CD14-positive monocyte (primary cell): Measurements from ENCODE around the gene LRRC18. TPM values are rescaled to one million over a fixed set of nuclear protein-coding genes. Genes with fewer than 3 reads are reported as not detected.
A peak's percentile ranks its signal among the peaks of the same experiment; 100 is the strongest.

Experiments
- DNase-seq, 3 donors: peaks; one replicate each; pipeline ENCODE4 v3.0.0-alpha.2; 2011 to 2022
- H2AFZ ChIP-seq: 2 replicates; pipeline ENCODE4 v1.6.0; 2012; ENCODE audit warnings: mild to moderate bottlenecking, low read depth, low read length, inconsistent platforms; ENCODE audit not compliant: insufficient read depth, poor library complexity, severe bottlenecking
- H3K27ac ChIP-seq, 2 donors: 1 replicate in 1 of 2; 2 replicates in 1 of 2; pipeline ENCODE4 v1.5.1; 2012 to 2013; ENCODE audit warnings: low read length in 2 of 2, control low read depth in 1 of 2, inconsistent platforms in 1 of 2, low read depth in 1 of 2, mild to moderate bottlenecking in 1 of 2
- H3K27me3 ChIP-seq, 2 donors: one replicate each; pipeline versions ENCODE4 v1.6.0 to v1.6.1; 2011 to 2013; ENCODE audit warnings: low read length in 2 of 2; ENCODE audit not compliant: control insufficient read depth in 2 of 2, insufficient read depth in 2 of 2
- H3K36me3 ChIP-seq, 2 donors: replicated peaks in 1 of 2; 1 replicate in 1 of 2; 2 replicates in 1 of 2; pipeline versions ENCODE4 v1.5.1 to v1.6.1; 2012 to 2013; ENCODE audit warnings: low read length in 2 of 2, control low read depth in 1 of 2, inconsistent platforms in 1 of 2, mild to moderate bottlenecking in 1 of 2; ENCODE audit not compliant: insufficient read depth in 2 of 2, control insufficient read depth in 1 of 2
- H3K4me1 ChIP-seq, 2 donors: 1 replicate in 1 of 2; 2 replicates in 1 of 2; pipeline versions ENCODE4 v1.5.1 to v1.6.1; 2012 to 2013; ENCODE audit warnings: low read length in 2 of 2, control low read depth in 1 of 2, inconsistent platforms in 1 of 2, mild to moderate bottlenecking in 1 of 2, moderate library complexity in 1 of 2; ENCODE audit not compliant: insufficient read depth in 2 of 2, control insufficient read depth in 1 of 2
- H3K4me2 ChIP-seq: replicated peaks from 2 replicates; pipeline ENCODE3; 2012; ENCODE audit warnings: low read length, moderate library complexity, mild to moderate bottlenecking; ENCODE audit not compliant: poor library complexity, severe bottlenecking; ENCODE audit errors: extremely low read depth
- H3K4me3 ChIP-seq, 3 experiments: fragments of 200-600 bp in 1 of 3; sonication (generic) in 1 of 3; replicated peaks in 1 of 3; 1 replicate in 2 of 3; 2 replicates in 1 of 3; pipeline ENCODE4 v1.5.1; 2011 to 2013; ENCODE audit warnings: low read length in 3 of 3, mild to moderate bottlenecking in 3 of 3, control low read depth in 2 of 3, low read depth in 2 of 3, inconsistent platforms in 1 of 3, moderate library complexity in 1 of 3
- H3K79me2 ChIP-seq: 2 replicates; pipeline ENCODE4 v1.6.0; 2012; ENCODE audit warnings: mild to moderate bottlenecking, control low read depth, inconsistent platforms, low read length, moderate library complexity; ENCODE audit not compliant: insufficient read depth
- H3K9ac ChIP-seq: 2 replicates; pipeline ENCODE4 v1.6.0; 2017; ENCODE audit warnings: low read length, mild to moderate bottlenecking; ENCODE audit not compliant: insufficient read depth, poor library complexity, severe bottlenecking
- H3K9me3 ChIP-seq, 2 donors: replicated peaks in 1 of 2; 1 replicate in 1 of 2; 2 replicates in 1 of 2; pipeline versions ENCODE4 v1.5.1 to v1.6.1; 2012 to 2013; ENCODE audit warnings: low read length in 2 of 2, control low read depth in 1 of 2; ENCODE audit not compliant: control insufficient read depth in 1 of 2, insufficient read depth in 1 of 2
- H4K20me1 ChIP-seq: 2 replicates; pipeline ENCODE4 v1.6.0; 2012; ENCODE audit warnings: mild to moderate bottlenecking, low read length, control low read depth, moderate library complexity; ENCODE audit not compliant: insufficient read depth
- H3K27ac Mint-ChIP-seq, 7 donors: one replicate each; pipeline ENCODE4 v1.8.0; 2020; ENCODE audit warnings: mild to moderate bottlenecking in 7 of 7, mixed read lengths in 7 of 7, moderate library complexity in 6 of 7, inconsistent platforms in 2 of 7
- H3K27me3 Mint-ChIP-seq, 3 donors: one replicate each; pipeline ENCODE4 v1.8.0; 2021 to 2022; ENCODE audit warnings: low read depth in 3 of 3, mild to moderate bottlenecking in 3 of 3, mixed read lengths in 3 of 3, moderate library complexity in 3 of 3, inconsistent platforms in 1 of 3
- H3K36me3 Mint-ChIP-seq, 2 donors: one replicate each; pipeline ENCODE4 v1.8.0; 2020; ENCODE audit warnings: mixed read lengths in 2 of 2, inconsistent platforms in 1 of 2, mild to moderate bottlenecking in 1 of 2
- H3K4me1 Mint-ChIP-seq: one replicate; pipeline ENCODE4 v1.8.0; 2020; ENCODE audit warnings: mild to moderate bottlenecking, mixed read lengths
- H3K4me3 Mint-ChIP-seq, 2 donors: one replicate each; pipeline ENCODE4 v1.8.0; 2020; ENCODE audit warnings: mild to moderate bottlenecking in 2 of 2, mixed read lengths in 2 of 2, moderate library complexity in 1 of 2
- H3K9me3 Mint-ChIP-seq, 7 donors: one replicate each; pipeline ENCODE4 v1.8.0; 2020 to 2022; ENCODE audit warnings: mixed read lengths in 7 of 7, mild to moderate bottlenecking in 6 of 7, moderate library complexity in 6 of 7, inconsistent platforms in 2 of 7
- WGBS: methylation state at CpG from one replicate; pipeline ENCODE4 v1.1.5; 2013; ENCODE audit warnings: missing lambda C conversion rate; ENCODE audit not compliant: insufficient coverage; 5-methylcytosine and 5-hydroxymethylcytosine counted together
- intact Hi-C, 2 donors: fragments of 100-400 bp; cut with micrococcal nuclease; formaldehyde crosslinking; loops; one replicate each; pipeline versions ENCODE4 v1.15.0 to v1.15.1; 2023
- polyA plus RNA-seq, 3 donors: library from polyadenylated mRNA; depleted of rRNA in 1 of 3; unstranded in 2 of 3; stranded (reverse) in 1 of 3; fragments of 300-500 nt in 2 of 3; fragments of >200 nt in 1 of 3; fragmentation: Illumina TruSeq in 2 of 3; gene quantifications; 1 replicate in 2 of 3; 2 replicates in 1 of 3; pipeline ENCODE4 v1.2.3, GENCODE V29; 2012 to 2021
- TF ChIP-seq, protein P1 (sequence below): fragments of 200-600 bp; IDR thresholded peaks from one replicate; pipeline ENCODE4 v1.8.0; 2022; ENCODE audit warnings: antibody characterized with exemption, mild to moderate bottlenecking

LRRC18 gene
- polyA plus RNA-seq, 3 donors = not detected

DNA sequence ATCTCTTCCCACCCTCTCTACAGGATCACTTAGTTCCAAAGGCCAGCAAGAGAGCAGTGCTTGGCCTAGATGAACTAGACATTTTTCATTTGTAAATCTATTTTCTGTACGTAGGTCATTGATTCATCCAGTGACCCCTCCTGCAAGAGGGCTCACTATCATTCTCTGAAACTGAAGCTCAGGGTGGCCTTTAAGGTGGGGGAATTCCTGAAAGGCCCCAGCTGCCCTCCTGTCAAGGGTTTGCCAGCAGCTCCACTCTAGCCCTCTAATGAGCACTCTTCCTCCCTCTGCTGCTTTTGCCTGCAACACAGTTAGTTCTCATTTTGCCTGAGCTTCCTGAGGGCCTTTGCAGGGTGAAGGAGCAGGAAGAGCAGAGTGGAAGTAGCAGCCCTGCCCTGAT lies 41.2 kb downstream of the LRRC18 start:
- Histone ChIP-seq H3K9ac (no peak overlapping the region), H3K4me2 (no peak overlapping the region), H3K4me1 (peaks cover 14 to 19% of the 10 kb centered on the region in 2 donors), H4K20me1 (no peaks in the 10 kb centered on the region), H2AFZ (no peak overlapping the region), H3K27ac (peak overlapping the region; percentile 5 to 73), H3K27me3 (no peaks in the 10 kb centered on the region), H3K36me3 (peaks cover 67 to 97% of the 10 kb centered on the region in 2 donors), H3K79me2 (no peaks in the 10 kb centered on the region), H3K9me3 (no peaks in the 10 kb centered on the region), H3K4me3 (no peak overlapping the region)
- no CpG with 5 or more reads among the region's 1 CpG for WGBS
- intact Hi-C loops = no loop called here
- TF ChIP-seq, protein P1, sequence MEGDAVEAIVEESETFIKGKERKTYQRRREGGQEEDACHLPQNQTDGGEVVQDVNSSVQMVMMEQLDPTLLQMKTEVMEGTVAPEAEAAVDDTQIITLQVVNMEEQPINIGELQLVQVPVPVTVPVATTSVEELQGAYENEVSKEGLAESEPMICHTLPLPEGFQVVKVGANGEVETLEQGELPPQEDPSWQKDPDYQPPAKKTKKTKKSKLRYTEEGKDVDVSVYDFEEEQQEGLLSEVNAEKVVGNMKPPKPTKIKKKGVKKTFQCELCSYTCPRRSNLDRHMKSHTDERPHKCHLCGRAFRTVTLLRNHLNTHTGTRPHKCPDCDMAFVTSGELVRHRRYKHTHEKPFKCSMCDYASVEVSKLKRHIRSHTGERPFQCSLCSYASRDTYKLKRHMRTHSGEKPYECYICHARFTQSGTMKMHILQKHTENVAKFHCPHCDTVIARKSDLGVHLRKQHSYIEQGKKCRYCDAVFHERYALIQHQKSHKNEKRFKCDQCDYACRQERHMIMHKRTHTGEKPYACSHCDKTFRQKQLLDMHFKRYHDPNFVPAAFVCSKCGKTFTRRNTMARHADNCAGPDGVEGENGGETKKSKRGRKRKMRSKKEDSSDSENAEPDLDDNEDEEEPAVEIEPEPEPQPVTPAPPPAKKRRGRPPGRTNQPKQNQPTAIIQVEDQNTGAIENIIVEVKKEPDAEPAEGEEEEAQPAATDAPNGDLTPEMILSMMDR = no peak
- Mint-ChIP-seq H3K4me3 (no peak overlapping the region), H3K4me1 (peaks cover 23% of the 10 kb centered on the region), H3K27ac (peak overlapping the region in 3 of 7 donors; percentile 30 to 75 (median 64)), H3K36me3 (peaks cover 63 to 85% of the 10 kb centered on the region in 2 donors), H3K27me3 (no peaks in the 10 kb centered on the region), H3K9me3 (peaks cover 0 to 2% (median 0%) of the 10 kb centered on the region in 7 donors)
- DNase-seq = no peak

DNA sequence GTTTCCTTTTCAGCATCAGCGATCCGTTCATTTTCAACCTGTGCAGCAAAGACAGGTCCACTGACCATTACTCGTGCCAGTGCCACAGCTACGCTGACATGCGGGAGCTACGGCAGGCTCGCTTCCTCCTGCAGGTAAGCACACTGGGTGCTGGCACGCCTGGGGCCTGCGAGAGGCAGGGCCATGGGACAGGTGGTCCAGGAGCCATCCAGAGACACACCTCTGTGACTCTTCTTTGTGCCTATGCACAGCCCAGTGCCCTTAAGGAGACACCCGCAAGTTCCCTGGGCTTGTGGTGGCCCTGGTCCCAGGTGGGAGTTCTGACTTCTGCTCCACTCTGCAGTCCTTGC lies 42.2 kb downstream of the LRRC18 start:
- WGBS = 97% methylated on average over 10 of the region's 10 CpGs
- H3K4me3 ChIP-seq = no peak overlapping the region
- no peaks in the 10 kb centered on the region for H3K9me3 ChIP-seq
- Mint-ChIP-seq H3K4me3 (no peak overlapping the region), H3K27me3 (no peaks in the 10 kb centered on the region), H3K4me1 (peaks cover 23% of the 10 kb centered on the region), H3K9me3 (peaks cover 0 to 2% (median 0%) of the 10 kb centered on the region in 7 donors), H3K27ac (no peak overlapping the region), H3K36me3 (peaks cover 66 to 85% of the 10 kb centered on the region in 2 donors)
- peaks cover 14 to 19% of the 10 kb centered on the region in 2 donors for H3K4me1 ChIP-seq
- no peak overlapping the region for H2AFZ ChIP-seq
- H4K20me1 ChIP-seq = no peaks in the 10 kb centered on the region
- TF ChIP-seq, protein P1 = no peak
- DNase-seq = no peak
- no peak overlapping the region for H3K27ac ChIP-seq
- no peak overlapping the region for H3K4me2 ChIP-seq
- H3K27me3 ChIP-seq = no peaks in the 10 kb centered on the region
- no peak overlapping the region for H3K9ac ChIP-seq
- intact Hi-C loops = no loop called here
- H3K79me2 ChIP-seq = no peaks in the 10 kb centered on the region
- H3K36me3 ChIP-seq = peaks cover 71 to 97% of the 10 kb centered on the region in 2 donors
